HEK293 (cell line): ENCODE data around the gene HOXA10.

Experiments used
- CTCF ChIP-seq: fragments of 450-650 bp; formaldehyde crosslinking; IDR thresholded peaks from 2 replicates; pipeline ENCODE4 v1.5.1; 2016; ENCODE audit warnings: missing biosample characterization, missing genetic modification characterization
- KLF16 ChIP-seq: fragments of 450-650 bp; formaldehyde crosslinking; IDR thresholded peaks from 2 replicates; pipeline ENCODE4 v1.5.1; 2017; ENCODE audit warnings: missing biosample characterization, missing genetic modification characterization
- REST ChIP-seq: fragments of 450-650 bp; formaldehyde crosslinking; IDR thresholded peaks from 2 replicates; pipeline ENCODE4 v1.5.1; 2016; ENCODE audit warnings: missing biosample characterization, missing genetic modification characterization
- ZNF138 ChIP-seq: fragments of 450-650 bp; formaldehyde crosslinking; IDR thresholded peaks from 2 replicates; pipeline ENCODE4 v1.5.1; 2016; ENCODE audit warnings: missing biosample characterization, missing genetic modification characterization, borderline replicate concordance
- ZNF560 ChIP-seq: fragments of 450-650 bp; formaldehyde crosslinking; IDR thresholded peaks from 2 replicates; pipeline ENCODE4 v1.5.1; 2017; ENCODE audit warnings: missing biosample characterization, missing genetic modification characterization, borderline replicate concordance

GRCh38 chr7:27174874-27175625 lies 930 bp upstream of the HOXA10 start:
- no peak for TF ChIP-seq ZNF138 (tag by site-specific recombination)
- no peak for TF ChIP-seq REST (tag by site-specific recombination)
- TF ChIP-seq ZNF560 (tag by site-specific recombination): no peak
- no peak for TF ChIP-seq KLF16 (tag by site-specific recombination)
- no peak for TF ChIP-seq CTCF (tag by site-specific recombination)
